Activated T-helper 1 cell treated with Interleukin-2 at 50 U/mL for 16 hours (primary cell): ENCODE results near the gene CFAP97D1.
"Not testable (repeated sequence)": the region's sequence is repeated elsewhere in the genome, so short reads cannot be mapped to it uniquely, and the experiment has no call there.

Experiments used
- DNase-seq: peaks from one replicate; pipeline ENCODE4 v3.0.0-alpha.2; 2020; ENCODE audit warnings: low read depth

Gene CFAP97D1

DNA sequence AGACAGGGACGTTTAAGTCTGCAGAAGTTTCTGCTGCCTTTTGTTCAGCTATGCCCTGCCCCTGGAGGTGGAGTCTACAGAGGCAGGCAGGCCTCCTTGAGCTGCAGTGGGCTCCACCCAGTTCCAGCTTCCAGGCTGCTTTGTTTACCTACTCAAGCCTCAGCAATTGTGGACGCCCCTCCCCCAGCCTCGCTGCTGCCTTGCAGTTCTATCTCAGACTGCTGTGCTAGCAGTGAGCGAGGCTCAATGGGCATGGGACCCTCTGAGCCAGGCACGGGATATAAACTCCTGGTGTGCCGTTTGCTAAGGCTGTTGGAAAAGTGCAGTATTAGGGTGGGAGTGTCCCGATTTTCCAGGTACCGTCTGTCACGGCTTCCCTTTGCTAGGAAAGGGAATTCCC lies 17.8 kb downstream of the CFAP97D1 start:
- DNase-seq = not testable (repeated sequence)

DNA sequence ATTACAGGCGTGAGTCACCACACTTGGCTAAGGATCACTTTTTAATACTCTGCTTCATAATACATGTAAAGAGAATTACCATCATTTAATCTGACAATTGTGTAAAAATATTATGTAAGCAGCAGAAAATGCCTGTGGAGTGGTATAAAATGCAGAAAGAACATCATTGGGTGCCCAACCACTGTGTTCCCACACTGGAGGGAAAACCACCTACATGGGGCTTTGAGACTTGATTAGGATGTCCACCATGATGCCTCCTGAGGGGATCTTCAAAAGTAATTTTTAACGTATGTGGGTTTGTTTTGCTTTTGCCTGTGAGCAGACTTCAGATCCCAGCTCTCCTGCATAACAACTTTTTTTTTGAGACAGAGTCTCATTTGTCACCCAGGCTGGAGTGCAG lies 18.8 kb downstream of the CFAP97D1 start:
- no peak for DNase-seq

- no peak for DNase-seq
These were observed 20.5 kb downstream of the CFAP97D1 start for GRCh38 chr17:43800736-43801135.

GRCh38 chr17:43801844-43802243 lies 21.6 kb downstream of the CFAP97D1 start:
- DNase-seq = no peak

GRCh38 chr17:43803758-43804157 lies 23.5 kb downstream of the CFAP97D1 start:
- no peak for DNase-seq

- DNase-seq = no peak
These were observed 24.9 kb downstream of the CFAP97D1 start for GRCh38 chr17:43805117-43805516.

DNA sequence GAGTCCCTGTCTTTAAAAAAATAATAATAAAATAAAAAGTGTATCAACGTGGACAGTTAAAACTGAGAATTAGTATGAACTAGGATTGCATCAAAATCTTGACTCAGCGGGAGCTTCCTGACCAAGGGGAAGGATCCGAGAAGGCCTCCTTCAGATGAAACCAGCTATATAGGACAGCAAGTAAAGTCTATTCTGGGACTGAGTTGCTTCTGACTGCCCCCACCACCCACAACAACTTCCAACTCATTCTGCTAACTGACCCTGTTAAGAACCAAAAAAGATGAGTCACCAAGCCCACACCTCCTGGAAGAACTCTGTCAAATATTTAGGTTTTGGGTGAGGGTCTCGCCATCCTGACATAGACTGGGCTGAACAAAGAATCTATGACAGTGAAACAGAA lies 27.8 kb downstream of the CFAP97D1 start:
- DNase-seq = no peak

DNA sequence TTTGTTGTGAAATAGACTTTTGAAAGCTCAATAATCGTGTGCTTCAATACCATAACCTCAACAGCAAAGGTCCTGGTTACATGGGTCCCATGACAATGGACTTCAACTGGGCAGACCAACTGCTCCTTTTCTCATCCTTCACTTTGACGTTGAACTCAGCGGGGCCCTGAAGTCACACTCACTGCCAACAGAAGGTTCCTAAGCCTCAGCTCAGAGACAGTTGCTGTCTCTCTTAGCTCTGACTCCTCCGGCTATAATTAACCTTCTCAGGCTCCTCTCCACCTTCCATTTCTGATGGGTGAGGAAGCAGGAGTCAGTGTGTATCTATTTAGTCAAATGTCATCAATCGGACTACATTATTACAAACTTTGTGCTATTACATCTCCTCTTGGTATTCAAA lies 28.9 kb downstream of the CFAP97D1 start:
- no peak for DNase-seq

GRCh38 chr17:43810226-43810715 lies 30.0 kb downstream of the CFAP97D1 start:
- no peak for DNase-seq

- DNase-seq = no peak
These were observed 30.6 kb downstream of the CFAP97D1 start for GRCh38 chr17:43810823-43811222.

- DNase-seq = no peak
These were observed 32.4 kb downstream of the CFAP97D1 start for GRCh38 chr17:43812396-43813265.

GRCh38 chr17:43813386-43813785 lies 33.2 kb downstream of the CFAP97D1 start:
- no peak for DNase-seq

DNA sequence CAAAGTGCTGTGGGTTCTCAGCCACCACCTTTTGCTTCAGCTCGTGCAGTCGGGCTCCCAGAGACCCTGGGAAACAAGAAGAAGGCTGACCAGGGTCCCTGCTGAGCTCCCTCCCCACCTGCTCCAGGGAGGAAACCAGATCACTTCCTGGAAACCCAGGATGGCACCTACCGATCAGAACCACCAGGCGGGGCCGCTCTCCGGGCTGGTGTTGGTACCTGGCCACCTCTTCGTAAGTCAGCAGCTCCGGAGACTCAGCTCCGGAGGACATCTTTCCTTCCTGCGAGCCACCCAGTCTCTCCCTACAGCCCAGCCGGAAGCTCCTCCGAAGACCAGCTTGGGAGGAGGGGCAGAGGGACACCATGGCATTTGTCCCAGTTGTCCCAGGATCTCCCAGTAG lies 33.8 kb downstream of the CFAP97D1 start:
- DNase-seq = no peak

GRCh38 chr17:43814714-43815113 lies 34.5 kb downstream of the CFAP97D1 start:
- no peak for DNase-seq

DNA sequence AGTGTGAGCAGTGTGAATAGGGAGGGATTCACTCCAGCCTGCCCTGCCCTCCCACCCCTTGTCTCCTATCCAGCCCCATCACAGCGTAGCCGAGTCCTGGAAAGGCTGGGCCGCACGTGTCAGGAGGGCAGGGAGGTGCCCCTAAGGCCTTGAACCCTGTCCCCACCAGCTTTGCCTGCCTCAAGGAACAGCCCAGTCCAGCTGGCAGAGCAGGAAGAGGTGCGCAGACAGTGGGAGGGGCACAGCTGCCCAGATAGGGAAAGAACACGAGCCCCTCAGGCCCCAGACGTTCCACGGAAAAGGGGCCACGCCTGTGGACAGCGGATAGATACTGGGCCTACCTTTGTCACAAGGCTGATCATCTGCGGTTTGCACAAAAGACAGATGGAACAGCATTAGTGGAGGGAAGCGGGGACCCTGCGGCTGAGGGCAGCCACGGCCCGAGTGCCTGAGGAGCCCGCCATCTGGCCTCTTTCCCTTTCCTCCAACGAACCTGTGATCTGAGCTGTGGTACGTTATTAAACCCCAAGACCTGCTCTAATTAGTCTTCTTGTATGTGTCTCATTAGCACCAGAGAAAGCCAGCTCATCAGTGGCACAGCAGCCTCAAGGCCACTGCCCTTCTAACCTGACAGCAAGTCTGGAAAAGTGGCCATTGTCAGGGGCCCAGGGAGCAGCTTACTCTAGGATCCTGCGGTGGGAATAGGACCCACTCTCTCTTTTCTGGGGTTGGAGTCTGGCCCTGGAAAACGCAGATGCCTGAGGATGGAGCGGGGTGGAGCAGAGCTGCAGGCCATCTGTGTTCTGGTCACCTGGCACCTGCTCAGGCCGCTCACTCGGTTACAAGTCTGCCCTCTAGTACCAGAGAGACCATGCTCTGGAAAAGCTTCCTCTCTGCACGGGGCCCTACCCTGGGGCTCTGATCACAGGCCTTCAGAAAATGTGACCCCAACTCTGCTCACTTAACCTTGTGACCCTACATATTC lies 36.4 kb downstream of the CFAP97D1 start:
- DNase-seq = no peak

GRCh38 chr17:43817826-43818225 lies 37.6 kb downstream of the CFAP97D1 start:
- no peak for DNase-seq

- no peak for DNase-seq
These were observed 38.7 kb downstream of the CFAP97D1 start for GRCh38 chr17:43818966-43819365.

GRCh38 chr17:43820759-43821158 lies 40.5 kb downstream of the CFAP97D1 start:
- no peak for DNase-seq

- no peak for DNase-seq
These were observed 42.4 kb downstream of the CFAP97D1 start for GRCh38 chr17:43822570-43823190.

- no peak for DNase-seq
These were observed 43.3 kb downstream of the CFAP97D1 start for GRCh38 chr17:43823350-43824084.

GRCh38 chr17:43825567-43825966 lies 45.3 kb downstream of the CFAP97D1 start:
- no peak for DNase-seq
